Liver (tissue), 9 donors: ENCODE data around the gene CD300LB. TPM values are rescaled to one million over a fixed set of nuclear protein-coding genes. Genes with fewer than 3 reads are reported as not detected.

Experiments
- DNase-seq: peaks from one replicate; pipeline ENCODE4 v3.0.0-alpha.2; 2017; ENCODE audit warnings: low spot score
- H3K27ac ChIP-seq, 2 donors: one replicate each; pipeline ENCODE4 v1.7.0; 2013; ENCODE audit warnings: inconsistent platforms in 2 of 2, low read length in 2 of 2, control low read depth in 1 of 2, low read depth in 1 of 2, mild to moderate bottlenecking in 1 of 2
- H3K27me3 ChIP-seq, 4 donors: one replicate each; pipeline versions ENCODE4 v1.6.1 to v1.7.0; 2013; ENCODE audit warnings: low read length in 3 of 4, inconsistent platforms in 1 of 4, mild to moderate bottlenecking in 1 of 4, moderate library complexity in 1 of 4; ENCODE audit not compliant: control insufficient read depth in 4 of 4, insufficient read depth in 4 of 4
- H3K36me3 ChIP-seq, 4 donors: one replicate each; pipeline versions ENCODE4 v1.6.1 to v1.7.0; 2013; ENCODE audit warnings: low read length in 3 of 4, mild to moderate bottlenecking in 3 of 4, low read depth in 1 of 4, moderate library complexity in 1 of 4; ENCODE audit not compliant: control insufficient read depth in 4 of 4, insufficient read depth in 3 of 4
- H3K4me1 ChIP-seq, 4 donors: one replicate each; pipeline versions ENCODE4 v1.6.1 to v1.7.0; 2013; ENCODE audit warnings: low read length in 3 of 4, mild to moderate bottlenecking in 3 of 4, moderate library complexity in 1 of 4; ENCODE audit not compliant: control insufficient read depth in 4 of 4, insufficient read depth in 4 of 4
- H3K4me3 ChIP-seq, 3 donors: one replicate each; pipeline versions ENCODE4 v1.6.1 to v1.7.0; 2013; ENCODE audit warnings: low read length in 3 of 3, control low read depth in 1 of 3, low read depth in 1 of 3, mild to moderate bottlenecking in 1 of 3
- H3K9ac ChIP-seq, 2 donors: one replicate each; pipeline ENCODE4 v1.7.0; 2013; ENCODE audit warnings: low read length in 2 of 2, mild to moderate bottlenecking in 2 of 2, moderate library complexity in 2 of 2, control low read depth in 1 of 2, low read depth in 1 of 2
- H3K9me3 ChIP-seq, 4 donors: one replicate each; pipeline versions ENCODE4 v1.6.1 to v1.7.0; 2013; ENCODE audit warnings: low read length in 3 of 4; ENCODE audit not compliant: control insufficient read depth in 4 of 4
- ATF3 ChIP-seq: IDR thresholded peaks from 2 replicates; pipeline ENCODE4 v1.6.1; 2016; ENCODE audit warnings: antibody characterized with exemption
- CTCF ChIP-seq: fragments of 150-350 bp; IDR thresholded peaks from 2 replicates; pipeline ENCODE4 v1.5.1; 2017; ENCODE audit warnings: improper control_type of control experiment, low read depth, low read length; ENCODE audit not compliant: missing input control
- FOXA1 ChIP-seq: IDR thresholded peaks from 2 replicates; pipeline ENCODE4 v1.6.1; 2016; ENCODE audit warnings: antibody characterized with exemption
- GABPA ChIP-seq, 2 donors: IDR thresholded peaks in 1 of 2; conservative IDR thresholded peaks in 1 of 2; 2 replicates each; pipeline ENCODE4 v1.6.1; 2016; ENCODE audit warnings: antibody characterized with exemption in 2 of 2, mild to moderate bottlenecking in 1 of 2, moderate library complexity in 1 of 2
- HNF4A ChIP-seq, 2 donors: conservative IDR thresholded peaks; 2 replicates each; pipeline ENCODE4 v1.6.1; 2016; ENCODE audit warnings: antibody characterized with exemption in 2 of 2, mild to moderate bottlenecking in 2 of 2
- HNF4G ChIP-seq: IDR thresholded peaks from 2 replicates; pipeline ENCODE4 v1.6.1; 2016; ENCODE audit warnings: antibody characterized with exemption
- JUND ChIP-seq, 2 donors: IDR thresholded peaks; 2 replicates each; pipeline ENCODE4 v1.6.1; 2016; ENCODE audit warnings: antibody characterized with exemption in 2 of 2
- MAX ChIP-seq: IDR thresholded peaks from 2 replicates; pipeline ENCODE4 v1.6.1; 2016; ENCODE audit warnings: antibody characterized with exemption
- NR2F2 ChIP-seq: IDR thresholded peaks from 2 replicates; pipeline ENCODE4 v1.6.1; 2016; ENCODE audit warnings: antibody characterized with exemption
- RAD21 ChIP-seq, 2 donors: IDR thresholded peaks; 2 replicates each; pipeline ENCODE4 v1.6.1; 2016; ENCODE audit warnings: antibody characterized with exemption in 2 of 2, mild to moderate bottlenecking in 2 of 2
- REST ChIP-seq: IDR thresholded peaks from 2 replicates; pipeline ENCODE4 v1.6.1; 2016; ENCODE audit warnings: antibody characterized with exemption, mild to moderate bottlenecking
- RXRA ChIP-seq, 2 donors: IDR thresholded peaks; 2 replicates each; pipeline ENCODE4 v1.6.1; 2017 to 2018; ENCODE audit warnings: antibody characterized with exemption in 2 of 2, mild to moderate bottlenecking in 1 of 2
- SP1 ChIP-seq: IDR thresholded peaks from 2 replicates; pipeline ENCODE4 v1.6.1; 2018; ENCODE audit warnings: antibody characterized with exemption, mild to moderate bottlenecking
- TAF1 ChIP-seq: conservative IDR thresholded peaks from 2 replicates; pipeline ENCODE4 v1.6.1; 2016; ENCODE audit warnings: antibody characterized with exemption, mild to moderate bottlenecking
- YY1 ChIP-seq: IDR thresholded peaks from 2 replicates; pipeline ENCODE4 v1.6.1; 2016; ENCODE audit warnings: antibody characterized with exemption, mild to moderate bottlenecking
- ZBTB33 ChIP-seq: IDR thresholded peaks from 2 replicates; pipeline ENCODE4 v1.6.1; 2016; ENCODE audit warnings: antibody characterized with exemption
- WGBS: extraction: QIAGEN DNeasy Blood & Tissue Kit; methylation state at CpG from one replicate; pipeline ENCODE4 v1.1.7; 2013; 5-methylcytosine and 5-hydroxymethylcytosine counted together
- polyA plus RNA-seq, 2 donors: library from polyadenylated mRNA; stranded (reverse) in 1 of 2; unstranded in 1 of 2; fragments of 200-250 nt in 1 of 2; fragments of >200 nt in 1 of 2; fragmentation: Nextera tagmentation in 1 of 2; extraction: Ambion mirVana in 1 of 2; gene quantifications; one replicate each; pipeline versions ENCODE4 v1.2.1 to v1.2.3, GENCODE V29; 2013 to 2015
- total RNA-seq, 2 donors: library from RNA; depleted of rRNA; stranded (reverse); fragments of >200 nt; gene quantifications; one replicate each; pipeline ENCODE4 v1.2.3, GENCODE V29; 2014
- donor health status: healthy.
- donor health status: healthy.
- donor health status: healthy.
- donor health status: healthy.
- donor health status: healthy.

The CD300LB gene
- total and polyA plus RNA-seq, 4 donors, result 0.08 to 0.33 (median 0.09) TPM; not detected in 1

- no peak for TF ChIP-seq GABPA (IDR thresholded peaks at IDR 0.05 in 1 of 2, conservative IDR thresholded peaks at IDR 0.05 in 1 of 2)
- no peak for TF ChIP-seq NR2F2
- TF ChIP-seq ATF3, result no peak
- TF ChIP-seq FOXA1, result no peak
- no peak for TF ChIP-seq SP1
- no peak for TF ChIP-seq ZBTB33
- TF ChIP-seq JUND (IDR thresholded peaks at IDR 0.05), result no peak
- no peak for TF ChIP-seq CTCF
- no peak for TF ChIP-seq TAF1
- no peak for TF ChIP-seq HNF4G
- no peak for TF ChIP-seq REST
- Histone ChIP-seq H3K9ac (no peak overlapping the region), H3K27me3 (no peaks in the 10 kb centered on the region), H3K9me3 (no peaks in the 10 kb centered on the region), H3K27ac (no peak overlapping the region), H3K4me3 (no peak overlapping the region), H3K36me3 (no peaks in the 10 kb centered on the region), H3K4me1 (no peaks in the 10 kb centered on the region)
- 87% methylated on average over 2 of the region's 2 CpGs for WGBS
- DNase-seq, result no peak
Measured at GRCh38 chr17:74512036-74512435, 19.2 kb downstream of the CD300LB start.

GRCh38 chr17:74508156-74508555, 23.1 kb downstream of the CD300LB start:
- H3K9ac ChIP-seq, result no peak overlapping the region
- TF ChIP-seq JUND (IDR thresholded peaks at IDR 0.05) (no peak), HNF4A (conservative IDR thresholded peaks at IDR 0.05) (no peak), MAX (no peak), RXRA (IDR thresholded peaks at IDR 0.05) (no peak), ATF3 (no peak), CTCF (no peak), GABPA (IDR thresholded peaks at IDR 0.05 in 1 of 2, conservative IDR thresholded peaks at IDR 0.05 in 1 of 2) (no peak), YY1 (no peak), REST (no peak), HNF4G (no peak), RAD21 (IDR thresholded peaks at IDR 0.05) (no peak), NR2F2 (no peak), FOXA1 (no peak)

More at GRCh38 chr17:74508156-74508555, 23.1 kb downstream of the CD300LB start:
- no peak for DNase-seq
- no peaks in the 10 kb centered on the region for H3K36me3 ChIP-seq
- H3K9me3 ChIP-seq, result no peaks in the 10 kb centered on the region
- no peak overlapping the region for H3K4me3 ChIP-seq
- no peaks in the 10 kb centered on the region for H3K4me1 ChIP-seq
- H3K27me3 ChIP-seq, result no peaks in the 10 kb centered on the region
- H3K27ac ChIP-seq, result no peak overlapping the region
